Neural progenitor cell (in vitro differentiated cells): ENCODE measurements around the gene WDR64.

ENCODE experiments used
- CTCF ChIP-seq: fragments of 200-600 bp; sonication (generic); IDR thresholded peaks from 2 replicates; pipeline ENCODE4 v1.5.1; 2017; ENCODE audit warnings: antibody characterized with exemption, mild to moderate bottlenecking
- EZH2 ChIP-seq: fragments of 200-600 bp; sonication (generic); IDR thresholded peaks from 2 replicates; pipeline ENCODE4 v1.6.1; 2017; ENCODE audit warnings: antibody characterized with exemption, mild to moderate bottlenecking, moderate library complexity

- no peak for TF ChIP-seq EZH2
- no peak for TF ChIP-seq CTCF
These were observed 16.4 kb upstream of the WDR64 start for GRCh38 chr1:241635556-241636152.
